K562 (cell line): ENCODE measurements around the gene SIRT4. TPM values are rescaled to one million over a fixed set of nuclear protein-coding genes. Genes with fewer than 3 reads are reported as not detected.

ENCODE experiments used
- E2F1 ChIP-seq: sonication (generic); formaldehyde crosslinking; IDR thresholded peaks from 2 replicates; pipeline ENCODE4 v1.8.1; 2023; ENCODE audit warnings: mild to moderate bottlenecking, missing genetic modification reagents, moderate library complexity
- ELF2 ChIP-seq: fragments of 250-450 bp; sonication (Bioruptor Pico); IDR thresholded peaks from 2 replicates; pipeline ENCODE4 v1.5.0; 2021; ENCODE audit warnings: mild to moderate bottlenecking
- GTF3C2 ChIP-seq: IDR thresholded peaks from 3 replicates; pipeline ENCODE4 v1.6.1; 2011; ENCODE audit warnings: borderline replicate concordance, mild to moderate bottlenecking, moderate library complexity; ENCODE audit not compliant: insufficient read length; ENCODE audit errors: extremely low read depth
- RB1 ChIP-seq: fragments of 450-650 bp; IDR thresholded peaks from 2 replicates; pipeline ENCODE4 v1.6.1; 2017; ENCODE audit warnings: low read depth, mild to moderate bottlenecking
- SAP30 ChIP-seq: fragments of 200-600 bp; sonication (generic); IDR thresholded peaks from 2 replicates; pipeline ENCODE4 v1.6.1; 2012; ENCODE audit warnings: borderline replicate concordance, low read depth, mild to moderate bottlenecking, moderate library complexity, low read length, control low read depth, inconsistent platforms; ENCODE audit not compliant: insufficient read depth, poor library complexity, severe bottlenecking
- SETDB1 ChIP-seq: IDR thresholded peaks from one replicate; pipeline ENCODE4 v1.6.1; 2012; ENCODE audit warnings: low read length, control low read depth, inconsistent platforms
- STAT5B ChIP-seq: fragments of 250-450 bp; sonication (Bioruptor Pico); IDR thresholded peaks from 2 replicates; pipeline ENCODE4 v1.8.0; 2021; ENCODE audit warnings: mild to moderate bottlenecking, inconsistent platforms
- TAF15 ChIP-seq: fragments of 200-400 bp; formaldehyde crosslinking; IDR thresholded peaks from 2 replicates; pipeline ENCODE4 v1.6.1; 2017; ENCODE audit warnings: mild to moderate bottlenecking, low read depth, low read length, moderate library complexity
- TFE3 ChIP-seq: fragments of 450-650 bp; formaldehyde crosslinking; IDR thresholded peaks from 2 replicates; pipeline ENCODE4 v1.4.0; 2020; ENCODE audit warnings: mild to moderate bottlenecking, mixed read lengths
- USF2 ChIP-seq: sonication (generic); formaldehyde crosslinking; IDR thresholded peaks from 2 replicates; pipeline ENCODE4 v1.5.0; 2020; ENCODE audit warnings: missing genetic modification reagents
- WHSC1 ChIP-seq: IDR thresholded peaks from one replicate; pipeline ENCODE4 v1.6.1; 2012; ENCODE audit warnings: low read length, control low read depth, inconsistent platforms
- ZNF561 ChIP-seq: fragments of 450-650 bp; formaldehyde crosslinking; conservative IDR thresholded peaks from 2 replicates; pipeline ENCODE4 v1.4.0; 2020; ENCODE audit warnings: mild to moderate bottlenecking, moderate library complexity
- polyA plus RNA-seq, 8 experiments: library from polyadenylated mRNA; depleted of rRNA in 4 of 8; stranded (reverse) in 5 of 8; unstranded in 3 of 8; fragments of >200 nt; fragmentation: Nextera tagmentation in 2 of 8; fragmentation: Illumina TruSeq in 1 of 8; extraction: Ambion mirVana in 2 of 8; extraction: Trizol in 1 of 8; gene quantifications; 2 replicates each; pipeline versions ENCODE4 v1.2.1 to v1.2.3, GENCODE V29; 2011 to 2014; ENCODE audit warnings: inconsistent platforms in 1 of 8, missing spikeins in 1 of 8
- total RNA-seq, 7 experiments: library from RNA; depleted of rRNA in 6 of 7; stranded (reverse); fragments of >200 nt in 6 of 7; fragmentation: Illumina TruSeq in 2 of 7; extraction: Trizol in 2 of 7; gene quantifications; 2 replicates each; pipeline versions ENCODE4 v1.2.1 to v1.2.3, GENCODE V29; 2011 to 2021; ENCODE audit warnings: low replicate concordance in 1 of 7
- TF ChIP-seq, protein P1 (sequence below): sonication (generic); formaldehyde crosslinking; IDR thresholded peaks from 2 replicates; pipeline ENCODE4 v1.8.0; 2022; ENCODE audit warnings: missing genetic modification reagents, mild to moderate bottlenecking, borderline replicate concordance

The SIRT4 gene
- total and polyA plus RNA-seq, 9 of the 15 experiments (the other 6 are each of a cell fraction or from before 2014, with no cell fraction given) = 0.86 to 5.2 (median 2.4) TPM

DNA sequence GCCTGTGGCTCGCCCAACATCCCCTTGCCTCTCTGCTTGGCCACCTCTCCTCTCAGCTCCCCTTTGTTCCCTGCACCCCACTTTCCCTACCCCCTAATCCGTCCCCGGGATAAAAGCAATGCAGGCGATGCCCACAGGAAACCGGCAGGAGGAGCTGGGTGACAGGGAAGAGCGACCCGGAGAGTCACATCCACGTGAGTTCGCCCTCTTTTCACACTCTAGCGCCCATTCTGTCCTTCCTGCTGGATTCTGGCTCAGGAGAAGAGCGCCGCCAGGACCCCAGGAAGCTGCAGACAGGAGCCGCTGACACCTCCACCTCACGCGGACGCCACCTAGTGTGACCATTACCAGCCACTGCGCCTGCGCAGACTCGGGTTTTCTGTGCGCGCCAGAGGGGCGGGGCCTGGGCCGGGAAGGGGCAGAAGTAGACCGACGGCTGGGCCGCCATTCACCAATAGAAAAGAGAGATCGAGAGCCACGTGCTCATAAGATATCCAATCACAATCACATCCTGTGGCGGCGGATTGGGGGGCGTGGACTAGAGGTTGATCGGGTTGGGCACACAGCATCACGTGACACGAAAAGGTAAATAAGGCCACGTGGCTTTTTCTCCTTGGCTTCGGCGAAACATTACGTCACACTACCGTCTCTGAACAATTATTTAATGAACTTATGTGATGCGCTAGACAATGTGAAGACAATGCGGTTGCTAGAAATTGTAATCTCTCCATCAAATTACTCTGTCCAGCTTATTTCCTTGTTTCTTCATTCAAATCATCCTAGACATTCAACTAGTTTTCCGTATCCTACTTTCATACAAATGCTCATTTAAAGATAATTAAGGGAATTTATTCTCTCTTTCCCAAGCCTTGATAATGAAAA, 15.3 kb downstream of the SIRT4 start (continued):
- peak; percentile 61 for TF ChIP-seq SAP30
- TF ChIP-seq GTF3C2 = no peak
- no peak for TF ChIP-seq SETDB1
- no peak for TF ChIP-seq TAF15
- TF ChIP-seq RB1 = peak; percentile 68; the same call in 1 of the 2 replicates
- no peak for TF ChIP-seq ZNF561 (CRISPR knock-in tag)
- TF ChIP-seq, protein P1, sequence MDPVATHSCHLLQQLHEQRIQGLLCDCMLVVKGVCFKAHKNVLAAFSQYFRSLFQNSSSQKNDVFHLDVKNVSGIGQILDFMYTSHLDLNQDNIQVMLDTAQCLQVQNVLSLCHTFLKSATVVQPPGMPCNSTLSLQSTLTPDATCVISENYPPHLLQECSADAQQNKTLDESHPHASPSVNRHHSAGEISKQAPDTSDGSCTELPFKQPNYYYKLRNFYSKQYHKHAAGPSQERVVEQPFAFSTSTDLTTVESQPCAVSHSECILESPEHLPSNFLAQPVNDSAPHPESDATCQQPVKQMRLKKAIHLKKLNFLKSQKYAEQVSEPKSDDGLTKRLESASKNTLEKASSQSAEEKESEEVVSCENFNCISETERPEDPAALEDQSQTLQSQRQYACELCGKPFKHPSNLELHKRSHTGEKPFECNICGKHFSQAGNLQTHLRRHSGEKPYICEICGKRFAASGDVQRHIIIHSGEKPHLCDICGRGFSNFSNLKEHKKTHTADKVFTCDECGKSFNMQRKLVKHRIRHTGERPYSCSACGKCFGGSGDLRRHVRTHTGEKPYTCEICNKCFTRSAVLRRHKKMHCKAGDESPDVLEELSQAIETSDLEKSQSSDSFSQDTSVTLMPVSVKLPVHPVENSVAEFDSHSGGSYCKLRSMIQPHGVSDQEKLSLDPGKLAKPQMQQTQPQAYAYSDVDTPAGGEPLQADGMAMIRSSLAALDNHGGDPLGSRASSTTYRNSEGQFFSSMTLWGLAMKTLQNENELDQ (CRISPR knock-in tag) = no peak
- TF ChIP-seq WHSC1 = no peak
- TF ChIP-seq USF2 (CRISPR knock-in tag) = peak; percentile 99
- TF ChIP-seq STAT5B = no peak
- no peak for TF ChIP-seq ELF2 (CRISPR knock-in tag)
- peak; percentile 35; the same call in 1 of the 2 replicates for TF ChIP-seq E2F1 (CRISPR knock-in tag)
- peak; percentile 100 for TF ChIP-seq TFE3 (CRISPR knock-in tag)
